ENCODE results near the gene KCNK15. TPM values are rescaled to one million over a fixed set of nuclear protein-coding genes. Genes with fewer than 3 reads are reported as not detected.

The KCNK15 gene
- polyA plus RNA-seq, 3 donors = 0.03 TPM; not detected in 2

DNA sequence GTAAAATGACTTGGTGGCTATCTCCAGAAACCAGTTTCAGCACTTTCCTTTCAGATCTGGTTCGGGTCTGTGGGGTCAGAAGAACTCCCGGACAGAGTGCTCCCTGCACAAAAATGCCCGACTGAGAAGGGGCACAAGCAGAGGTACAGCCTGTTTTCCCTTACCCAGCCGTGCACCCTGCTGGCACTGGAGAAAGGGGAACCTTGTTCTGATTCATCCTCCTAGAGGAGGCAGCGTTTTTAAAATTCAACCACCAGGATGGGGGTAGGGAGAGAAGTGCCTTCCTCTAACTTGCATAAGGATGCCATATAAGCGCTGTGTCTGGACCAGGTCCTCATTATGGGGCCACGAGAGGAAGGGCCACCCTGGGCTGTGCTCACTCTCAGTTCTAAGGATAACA is 47.1 kb downstream of the KCNK15 start:
- Mint-ChIP-seq H3K4me1 (no peaks in the 10 kb centered on the region), H3K27me3 (ENCODE audit: low read depth in 3 of 3) (peaks cover 6 to 13% (median 11%) of the 10 kb centered on the region in 3 donors), H3K9me3 (no peaks in the 10 kb centered on the region), H3K4me3 (no peak overlapping the region), H3K27ac (no peak overlapping the region), H3K36me3 (no peaks in the 10 kb centered on the region)
- no peak for DNase-seq
- TF ChIP-seq, protein P1, sequence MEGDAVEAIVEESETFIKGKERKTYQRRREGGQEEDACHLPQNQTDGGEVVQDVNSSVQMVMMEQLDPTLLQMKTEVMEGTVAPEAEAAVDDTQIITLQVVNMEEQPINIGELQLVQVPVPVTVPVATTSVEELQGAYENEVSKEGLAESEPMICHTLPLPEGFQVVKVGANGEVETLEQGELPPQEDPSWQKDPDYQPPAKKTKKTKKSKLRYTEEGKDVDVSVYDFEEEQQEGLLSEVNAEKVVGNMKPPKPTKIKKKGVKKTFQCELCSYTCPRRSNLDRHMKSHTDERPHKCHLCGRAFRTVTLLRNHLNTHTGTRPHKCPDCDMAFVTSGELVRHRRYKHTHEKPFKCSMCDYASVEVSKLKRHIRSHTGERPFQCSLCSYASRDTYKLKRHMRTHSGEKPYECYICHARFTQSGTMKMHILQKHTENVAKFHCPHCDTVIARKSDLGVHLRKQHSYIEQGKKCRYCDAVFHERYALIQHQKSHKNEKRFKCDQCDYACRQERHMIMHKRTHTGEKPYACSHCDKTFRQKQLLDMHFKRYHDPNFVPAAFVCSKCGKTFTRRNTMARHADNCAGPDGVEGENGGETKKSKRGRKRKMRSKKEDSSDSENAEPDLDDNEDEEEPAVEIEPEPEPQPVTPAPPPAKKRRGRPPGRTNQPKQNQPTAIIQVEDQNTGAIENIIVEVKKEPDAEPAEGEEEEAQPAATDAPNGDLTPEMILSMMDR (IDR thresholded peaks at IDR 0.05) = no peak
- H3K27ac ChIP-seq (ENCODE audit: low read depth in 1 of 2, low read length in 2 of 2) = no peak overlapping the region
- intact Hi-C loops (cut with micrococcal nuclease) = no loop called here
- H2AFZ ChIP-seq (ENCODE audit: insufficient read depth, low read depth, low read length, poor library complexity, severe bottlenecking) = no peak overlapping the region
- H4K20me1 ChIP-seq (ENCODE audit: insufficient read depth, low read length) = no peaks in the 10 kb centered on the region
- no peaks in the 10 kb centered on the region for H3K9me3 ChIP-seq (replicated peaks in 1 of 2; ENCODE audit: control insufficient read depth in 1 of 2, insufficient read depth in 1 of 2, low read length in 2 of 2)
- no CpG with 5 or more reads among the region's 7 CpGs for WGBS (ENCODE audit: insufficient coverage)
- H3K4me1 ChIP-seq (ENCODE audit: control insufficient read depth in 1 of 2, insufficient read depth in 2 of 2, low read length in 2 of 2) = no peaks in the 10 kb centered on the region
- no peaks in the 10 kb centered on the region for H3K36me3 ChIP-seq (replicated peaks in 1 of 2; ENCODE audit: control insufficient read depth in 1 of 2, insufficient read depth in 2 of 2, low read length in 2 of 2)
- H3K4me3 ChIP-seq (replicated peaks in 1 of 3; ENCODE audit: low read depth in 2 of 3, low read length in 3 of 3) = no peak overlapping the region
- H3K27me3 ChIP-seq (ENCODE audit: control insufficient read depth in 2 of 2, insufficient read depth in 2 of 2, low read length in 2 of 2) = no peaks in the 10 kb centered on the region
- no peak overlapping the region for H3K4me2 ChIP-seq (replicated peaks; ENCODE audit: extremely low read depth, low read length, poor library complexity, severe bottlenecking)
- no peaks in the 10 kb centered on the region for H3K79me2 ChIP-seq (ENCODE audit: insufficient read depth, low read length)
- H3K9ac ChIP-seq (ENCODE audit: insufficient read depth, low read length, poor library complexity, severe bottlenecking) = no peak overlapping the region

DNA sequence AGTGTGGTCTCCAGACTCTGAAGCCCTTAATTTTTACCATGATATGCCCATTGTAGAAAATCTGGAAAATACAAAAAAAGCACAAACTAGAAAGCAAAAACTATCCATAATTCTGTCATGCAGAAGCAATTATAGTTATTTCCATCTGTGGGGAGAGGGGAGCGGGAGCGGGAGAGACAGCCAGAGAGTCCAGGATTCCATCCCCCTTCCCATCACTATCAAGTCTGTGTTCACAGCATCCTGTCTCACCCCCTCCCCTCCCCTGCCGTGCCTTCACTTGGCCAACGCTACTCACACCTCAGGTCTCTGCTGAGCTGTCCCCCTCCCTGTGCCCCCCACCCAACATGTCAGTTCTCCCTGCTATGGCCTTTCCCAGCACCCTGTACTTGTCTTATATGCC is 50.2 kb downstream of the KCNK15 start:
- WGBS (ENCODE audit: insufficient coverage) = 43% methylated on average over 2 of the region's 4 CpGs

More for the DNA sequence above, 50.2 kb downstream of the KCNK15 start:
- intact Hi-C loops (cut with micrococcal nuclease) = no loop called here
- Histone ChIP-seq H4K20me1 (ENCODE audit: insufficient read depth, low read length) (no peaks in the 10 kb centered on the region), H3K9ac (ENCODE audit: insufficient read depth, low read length, poor library complexity, severe bottlenecking) (no peak overlapping the region), H3K27me3 (ENCODE audit: control insufficient read depth in 2 of 2, insufficient read depth in 2 of 2, low read length in 2 of 2) (no peaks in the 10 kb centered on the region), H3K4me2 (replicated peaks; ENCODE audit: extremely low read depth, low read length, poor library complexity, severe bottlenecking) (no peak overlapping the region), H3K36me3 (replicated peaks in 1 of 2; ENCODE audit: control insufficient read depth in 1 of 2, insufficient read depth in 2 of 2, low read length in 2 of 2) (no peaks in the 10 kb centered on the region), H3K4me3 (replicated peaks in 1 of 3; ENCODE audit: low read depth in 2 of 3, low read length in 3 of 3) (no peak overlapping the region), H3K4me1 (ENCODE audit: control insufficient read depth in 1 of 2, insufficient read depth in 2 of 2, low read length in 2 of 2) (no peaks in the 10 kb centered on the region), H3K27ac (ENCODE audit: low read depth in 1 of 2, low read length in 2 of 2) (no peak overlapping the region), H2AFZ (ENCODE audit: insufficient read depth, low read depth, low read length, poor library complexity, severe bottlenecking) (no peak overlapping the region), H3K9me3 (replicated peaks in 1 of 2; ENCODE audit: control insufficient read depth in 1 of 2, insufficient read depth in 1 of 2, low read length in 2 of 2) (no peaks in the 10 kb centered on the region), H3K79me2 (ENCODE audit: insufficient read depth, low read length) (no peaks in the 10 kb centered on the region)
- Mint-ChIP-seq H3K36me3 (no peaks in the 10 kb centered on the region), H3K4me1 (no peaks in the 10 kb centered on the region), H3K9me3 (no peaks in the 10 kb centered on the region), H3K27ac (no peak overlapping the region), H3K27me3 (ENCODE audit: low read depth in 3 of 3) (peaks cover 8 to 11% (median 10%) of the 10 kb centered on the region in 3 donors), H3K4me3 (no peak overlapping the region)
- TF ChIP-seq, protein P1 (IDR thresholded peaks at IDR 0.05) = no peak
- DNase-seq = no peak
